ENCODE measurements around the gene PEX10.
"Not testable (repeated sequence)": the region's sequence is repeated elsewhere in the genome, so short reads cannot be mapped to it uniquely, and the experiment has no call there.

PEX10 gene

DNA sequence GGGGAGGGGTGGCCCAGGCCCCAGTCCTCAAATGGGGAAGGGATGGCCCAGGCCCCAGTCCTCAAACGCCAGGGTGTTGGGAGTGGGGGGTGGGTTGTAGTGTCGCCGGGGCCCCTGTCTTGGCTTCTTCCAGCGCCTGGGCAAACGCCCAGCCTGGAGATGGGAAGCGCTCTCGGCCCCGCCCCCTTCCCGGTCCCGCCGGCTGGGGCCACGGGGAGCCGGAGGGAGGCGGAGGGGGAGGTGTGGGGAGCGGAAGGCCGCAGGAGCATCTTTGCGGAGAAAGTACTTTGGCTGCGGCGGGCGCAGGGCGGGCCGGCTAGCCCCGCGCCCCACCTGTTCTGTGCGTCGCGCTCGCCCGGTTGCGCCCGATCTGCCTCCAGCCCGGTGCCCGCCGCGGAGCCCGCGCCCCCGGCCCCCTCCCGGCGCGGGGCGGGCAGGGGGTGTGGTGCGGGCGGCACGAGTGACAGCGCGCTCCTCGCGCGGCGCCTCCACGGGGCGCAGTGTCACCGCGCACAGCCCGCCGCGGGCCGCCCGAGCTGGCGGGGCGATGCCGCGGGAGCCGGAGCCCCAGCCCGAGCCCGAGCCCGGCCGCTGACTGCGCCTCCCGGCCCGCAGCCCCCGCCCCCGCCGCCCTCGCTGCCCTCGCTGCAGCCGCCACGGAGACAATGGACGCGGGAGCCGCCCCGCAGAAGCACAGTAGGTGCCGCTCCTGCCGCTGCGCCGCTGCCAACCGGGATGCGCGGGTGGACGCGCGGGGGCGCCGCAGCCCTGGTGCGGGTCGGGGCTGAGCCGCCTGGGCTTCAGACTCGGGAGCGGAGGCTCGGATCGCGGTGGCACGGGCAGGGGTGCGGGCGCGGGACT, 31.1 kb upstream of the PEX10 start:
- DNase-seq (ENCODE audit: low spot score) = no peak

DNA sequence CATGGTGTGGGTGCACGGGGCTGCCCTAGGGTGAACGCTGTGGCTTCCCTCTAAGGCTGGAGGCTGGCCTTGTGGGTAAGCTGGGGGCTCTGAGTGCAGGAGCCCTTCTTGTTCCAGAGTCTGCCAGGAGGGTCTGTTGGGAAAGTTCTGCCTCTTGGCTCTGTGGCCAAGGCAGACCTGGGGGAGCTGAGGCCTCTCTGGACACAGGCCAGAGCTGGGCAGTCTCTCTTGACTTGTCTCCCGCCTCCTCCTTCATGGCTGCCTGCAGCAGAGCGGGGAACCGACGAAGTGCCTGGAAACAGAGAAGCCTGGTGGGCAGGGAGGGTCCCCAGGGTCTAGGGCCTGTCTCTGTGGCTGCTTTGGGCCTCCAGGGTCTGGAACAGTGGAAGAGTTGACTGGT, 30.3 kb upstream of the PEX10 start:
- DNase-seq (ENCODE audit: low spot score) = no peak

DNA sequence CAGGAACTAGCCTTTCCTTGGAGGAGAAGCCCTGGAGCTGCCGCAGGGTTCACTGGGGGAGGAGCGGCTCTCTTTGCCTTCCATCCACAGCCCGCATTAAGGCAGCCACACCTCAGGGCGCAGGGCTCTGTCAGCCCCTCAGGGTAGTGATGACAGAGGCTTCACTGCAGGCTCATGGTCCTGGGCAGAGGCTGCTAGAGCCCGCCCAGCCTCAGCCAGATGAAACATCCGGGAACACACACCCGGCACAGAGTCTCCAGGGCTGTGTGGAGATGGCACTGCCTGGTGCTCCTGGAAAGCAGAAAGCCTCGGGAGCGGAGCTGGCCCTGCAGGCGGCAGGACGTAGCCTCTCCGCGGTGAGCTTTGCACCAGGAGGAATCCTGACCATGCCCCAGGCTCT, 29.4 kb upstream of the PEX10 start:
- DNase-seq (ENCODE audit: low spot score) = no peak

DNA sequence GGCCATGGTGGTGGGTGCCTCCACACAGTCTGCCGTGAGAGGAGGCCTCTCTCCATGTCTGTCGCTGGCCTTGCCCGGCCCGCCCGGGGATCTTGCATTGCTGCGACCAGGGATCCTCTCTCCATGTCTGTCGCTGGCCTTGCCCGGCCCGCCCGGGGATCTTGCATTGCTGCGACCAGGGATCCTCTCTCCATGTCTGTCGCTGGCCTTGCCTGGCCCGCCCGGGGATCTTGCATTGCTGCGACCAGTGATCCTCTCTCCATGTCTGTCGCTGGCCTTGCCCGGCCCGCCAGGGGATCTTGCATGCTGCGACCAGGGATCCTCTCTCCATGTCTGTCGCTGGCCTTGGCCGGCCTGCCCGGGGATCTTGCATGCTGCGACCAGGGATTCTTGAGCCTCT, 28.0 kb upstream of the PEX10 start:
- DNase-seq (ENCODE audit: low spot score) = not testable (repeated sequence)

DNA sequence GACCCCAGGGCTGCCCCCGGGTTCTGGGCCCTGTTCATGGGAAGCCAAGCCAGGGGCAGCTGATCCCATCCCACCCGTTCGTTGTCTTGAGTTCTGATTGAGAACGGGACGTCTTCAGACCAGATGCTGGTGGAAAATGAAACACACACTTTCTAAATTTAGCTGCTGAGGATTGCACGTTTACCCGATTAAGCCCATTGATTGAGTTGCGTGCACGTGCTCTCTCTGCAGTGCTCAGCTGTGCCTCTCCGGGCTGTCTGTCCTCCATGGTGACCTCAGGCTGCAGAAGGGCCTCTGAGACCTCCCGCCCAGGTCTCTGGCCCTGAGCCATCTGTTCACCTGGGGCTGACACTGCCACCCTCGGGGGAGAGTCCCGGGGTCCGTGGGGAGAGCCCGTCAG, 27.0 kb upstream of the PEX10 start:
- no peak for DNase-seq (ENCODE audit: low spot score)

DNA sequence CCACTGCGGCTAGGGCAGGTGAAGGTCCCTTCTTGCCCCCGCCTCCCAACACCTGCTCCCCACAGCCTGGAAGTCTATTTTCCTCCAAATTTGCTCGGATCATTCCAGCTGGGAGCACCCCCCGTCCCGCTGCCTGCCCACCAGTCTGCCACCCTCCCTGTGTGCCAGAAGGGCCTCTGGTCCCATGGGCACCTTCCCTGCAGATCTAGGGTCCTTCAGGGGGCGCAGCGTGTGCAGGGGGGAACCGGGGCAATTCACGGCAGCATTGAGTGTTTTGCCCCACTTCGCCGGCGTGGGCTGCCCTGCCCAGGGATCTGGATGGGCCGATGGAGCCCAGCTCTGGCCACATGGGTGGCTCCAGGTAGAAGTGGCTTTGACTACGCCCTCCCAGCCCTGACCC, 26.3 kb upstream of the PEX10 start:
- DNase-seq (ENCODE audit: low spot score) = no peak

DNA sequence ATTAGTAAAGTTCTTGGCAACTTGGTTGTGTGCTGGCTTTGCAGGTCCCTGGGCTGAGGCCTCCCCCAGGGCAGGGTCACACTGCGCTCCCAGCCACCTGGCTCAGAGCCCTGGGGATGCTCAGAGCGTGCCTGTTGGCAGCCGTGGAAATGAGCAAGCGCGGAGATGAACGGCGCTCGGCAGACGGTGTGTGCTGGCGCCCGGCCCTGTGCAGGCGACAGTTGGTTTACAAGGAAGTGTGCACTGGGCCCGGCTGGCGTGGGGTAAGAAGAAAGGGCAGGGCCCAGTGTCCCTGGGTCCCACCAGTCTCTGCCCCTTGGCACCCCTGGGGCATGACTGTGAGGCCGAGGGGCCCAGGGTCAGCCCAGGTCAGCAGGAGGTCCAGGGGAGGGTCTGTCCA, 25.7 kb upstream of the PEX10 start:
- DNase-seq (ENCODE audit: low spot score) = no peak

DNA sequence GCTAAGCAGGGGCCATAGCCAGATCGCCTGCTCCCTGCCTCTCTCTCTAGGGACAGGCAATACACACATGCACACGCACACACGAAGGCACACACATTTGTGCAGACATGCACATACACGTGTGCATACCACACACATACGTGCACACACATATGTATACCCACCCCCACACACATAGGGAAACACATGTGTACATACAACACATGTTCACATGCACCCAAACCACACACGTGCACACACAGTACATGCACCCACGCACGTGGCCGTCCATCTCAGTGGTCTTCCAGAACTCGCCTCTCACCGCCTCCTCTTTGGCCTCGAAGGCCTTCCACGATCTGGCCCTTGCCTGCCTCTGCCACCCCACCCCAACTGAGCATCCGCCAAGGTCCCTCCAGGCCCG, 25.3 kb upstream of the PEX10 start:
- DNase-seq (ENCODE audit: low spot score) = no peak

DNA sequence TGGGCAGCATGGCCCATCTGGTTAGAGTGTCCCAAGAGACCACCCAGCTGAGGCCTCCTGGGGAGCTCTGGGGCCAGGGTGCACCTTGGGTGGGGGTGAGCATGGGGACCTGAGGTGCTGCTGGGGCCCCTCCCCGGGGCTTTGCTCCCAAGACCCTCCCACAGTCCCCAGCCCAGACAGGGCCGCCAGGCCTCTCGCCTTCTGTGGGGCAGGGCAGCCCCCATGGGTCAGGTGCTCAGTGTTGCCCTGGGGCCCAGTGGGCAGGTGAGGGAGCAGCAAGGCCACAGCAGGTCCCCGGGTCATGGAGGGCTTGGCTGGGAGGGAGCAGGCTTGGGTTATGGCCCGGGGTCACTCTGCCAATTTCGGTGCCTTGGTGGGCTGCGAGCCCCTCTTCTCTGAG, 24.5 kb upstream of the PEX10 start:
- no peak for DNase-seq (ENCODE audit: low spot score)

DNA sequence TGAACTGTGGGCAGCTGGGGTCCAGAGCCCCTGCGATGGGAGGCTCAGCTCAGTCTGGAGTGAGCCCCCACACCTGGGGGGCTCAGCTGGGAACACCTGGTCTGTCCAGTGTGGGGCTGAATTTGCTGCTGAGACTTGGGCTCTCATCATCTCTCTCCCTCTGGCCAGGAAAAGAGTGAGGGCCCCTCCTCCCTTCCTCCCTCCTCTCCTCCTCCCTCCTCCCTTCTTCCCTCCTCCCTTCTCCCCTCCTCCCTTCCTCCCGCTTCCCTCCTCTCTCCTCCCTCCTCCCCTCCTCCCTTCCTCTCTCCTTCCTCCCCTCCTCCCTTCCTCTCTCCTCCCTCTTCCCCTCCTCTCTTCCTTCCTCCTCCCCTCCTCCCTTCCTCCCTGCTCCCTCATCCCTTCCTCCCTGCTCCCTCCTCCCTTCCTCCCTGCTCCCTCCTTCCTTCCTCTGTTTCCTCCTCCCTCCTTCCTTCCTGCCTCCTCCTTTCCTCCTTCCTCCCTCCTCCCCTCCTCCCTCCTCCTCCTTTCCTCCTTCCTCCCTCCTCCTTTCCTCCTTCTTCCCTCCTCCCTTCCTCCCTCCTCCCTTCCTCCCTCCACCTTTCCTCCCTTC, 23.5 kb upstream of the PEX10 start:
- no peak for DNase-seq (ENCODE audit: low spot score)

DNA sequence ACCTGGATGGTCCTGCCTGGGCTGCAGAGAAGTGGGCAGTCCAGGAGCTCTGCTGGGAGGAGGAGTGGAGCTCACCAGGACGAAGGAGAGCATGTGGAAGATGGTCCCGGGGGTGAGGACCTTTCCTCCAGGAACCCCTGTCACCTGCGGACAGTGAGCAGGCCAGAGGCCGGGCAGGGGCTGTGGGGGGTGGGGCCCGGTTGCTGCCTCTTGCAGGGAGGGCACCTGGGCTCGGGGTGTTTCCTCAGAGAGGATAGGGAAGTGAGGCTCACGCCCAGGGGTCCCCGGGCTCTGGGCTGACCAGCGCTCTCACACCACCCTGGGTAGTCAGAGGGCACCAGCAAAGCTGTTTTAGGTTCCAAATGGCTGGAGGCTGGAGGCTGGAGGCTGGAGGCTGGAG, 22.7 kb upstream of the PEX10 start:
- DNase-seq (ENCODE audit: low spot score) = no peak

DNA sequence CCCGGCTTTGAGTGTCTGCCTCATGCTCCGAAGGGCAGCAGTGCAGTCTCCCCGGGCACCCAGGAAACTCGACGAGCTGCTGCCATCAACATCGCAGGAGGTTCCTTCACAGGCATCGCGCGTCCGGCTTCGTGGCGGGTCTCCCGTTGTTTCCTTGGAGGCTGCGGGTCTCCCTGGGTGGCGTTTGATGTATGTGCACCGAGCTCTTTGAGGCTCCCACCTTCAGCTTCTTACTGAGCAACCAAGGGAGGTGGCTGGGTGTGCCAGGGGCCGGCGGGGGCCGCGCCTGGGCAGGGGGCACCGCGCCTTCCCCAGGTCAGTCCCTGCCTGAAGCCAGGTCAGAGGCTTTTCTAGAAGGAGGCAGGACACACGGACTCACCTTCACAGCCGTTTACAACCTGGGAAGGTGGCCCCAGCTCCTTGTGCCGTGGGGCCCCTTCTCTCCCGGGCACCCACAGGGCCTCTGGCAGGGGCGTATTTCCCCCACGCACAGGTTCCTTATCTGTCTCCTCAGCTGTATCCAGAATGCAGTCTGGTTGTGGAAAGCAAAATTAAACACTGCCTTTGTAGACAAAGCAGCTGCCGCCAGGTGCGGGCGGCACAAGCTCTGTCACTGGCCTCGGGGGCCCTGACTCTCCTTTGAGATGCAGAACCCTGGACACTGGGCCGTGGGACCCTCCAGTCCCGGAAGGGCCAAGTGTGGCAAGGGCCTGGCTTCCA, 21.7 kb upstream of the PEX10 start:
- no peak for DNase-seq (ENCODE audit: low spot score)

DNA sequence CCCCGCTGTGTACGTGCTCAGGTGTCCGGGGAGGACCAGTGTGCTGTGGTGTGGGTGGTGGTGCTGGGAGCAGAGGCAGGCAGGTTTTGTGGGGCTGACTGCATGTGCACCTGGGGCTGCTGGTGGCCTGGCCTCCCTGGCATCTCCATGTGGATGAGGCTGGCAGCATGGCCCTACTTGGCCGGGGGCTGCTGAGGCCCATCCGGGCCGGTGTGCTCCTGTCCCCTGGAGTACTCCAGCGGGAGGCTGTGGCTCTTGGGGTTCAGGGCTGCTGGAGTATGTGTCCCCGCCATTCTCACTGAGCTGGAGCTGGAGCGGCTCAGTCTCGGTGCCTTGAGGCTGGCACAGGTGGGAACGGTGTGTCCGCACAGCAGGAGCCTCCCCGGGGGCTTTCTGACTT, 20.8 kb upstream of the PEX10 start:
- no peak for DNase-seq (ENCODE audit: low spot score)

DNA sequence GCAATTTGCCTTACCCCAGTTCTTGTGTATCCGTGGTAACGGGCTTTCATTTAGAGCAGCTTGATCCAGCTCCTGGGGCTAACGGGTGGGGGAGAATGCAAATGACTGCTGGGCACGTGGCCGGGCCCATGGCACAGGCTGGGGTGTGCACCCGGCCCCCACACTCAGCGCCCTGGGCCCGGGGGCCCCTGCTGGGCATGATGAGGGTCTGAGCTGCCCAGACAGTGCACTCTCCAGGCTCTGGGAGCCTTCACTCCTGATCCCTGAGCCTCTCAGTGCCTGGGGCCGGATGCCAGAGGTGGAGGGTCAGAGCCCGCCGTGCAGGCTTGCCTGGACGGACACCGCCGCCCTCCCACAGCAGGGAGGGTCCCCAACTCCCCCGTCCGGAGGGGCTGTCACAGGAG, 20.1 kb upstream of the PEX10 start:
- no peak for DNase-seq (ENCODE audit: low spot score)

DNA sequence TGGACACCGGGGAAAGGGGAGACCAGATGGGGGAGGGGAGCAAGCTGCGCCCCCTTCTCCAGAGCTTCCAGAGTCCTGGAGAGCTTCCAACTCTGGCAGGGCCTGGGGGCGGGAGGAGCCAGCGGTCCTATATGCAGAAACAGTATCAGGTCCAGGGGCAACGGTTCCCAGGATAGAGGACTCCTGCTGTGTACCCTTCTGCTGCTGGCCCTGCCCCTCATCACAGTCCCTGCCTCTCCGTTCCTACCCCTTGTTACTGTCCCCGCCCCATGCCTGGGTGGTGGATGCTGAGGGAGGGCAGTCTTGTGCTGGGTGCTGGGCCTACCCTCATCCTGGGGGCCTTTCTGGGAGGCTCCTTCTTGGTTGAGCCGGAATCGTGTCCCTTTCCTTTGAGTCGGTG, 19.2 kb upstream of the PEX10 start:
- DNase-seq (ENCODE audit: low spot score) = no peak

DNA sequence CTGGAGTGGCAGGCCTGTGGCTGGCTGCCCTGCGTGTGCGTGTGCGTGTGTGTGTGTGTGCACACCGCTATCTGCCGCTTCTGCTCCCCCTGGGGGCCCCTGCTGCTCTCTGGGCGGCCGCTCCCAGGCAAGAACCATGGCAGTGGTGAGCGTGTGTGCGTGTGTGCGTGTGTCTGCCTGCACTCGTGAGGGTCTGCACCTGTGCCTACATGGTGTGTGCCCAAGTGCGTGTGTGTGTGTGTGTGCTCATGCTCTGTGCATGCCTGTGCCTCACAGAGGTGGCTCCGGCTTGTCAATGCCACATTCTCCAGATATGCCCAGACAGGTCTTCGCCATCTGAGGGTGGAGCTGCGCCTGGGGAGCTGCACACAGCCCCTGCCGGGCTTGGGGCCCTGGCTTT, 18.7 kb upstream of the PEX10 start:
- DNase-seq (ENCODE audit: low spot score) = no peak

DNA sequence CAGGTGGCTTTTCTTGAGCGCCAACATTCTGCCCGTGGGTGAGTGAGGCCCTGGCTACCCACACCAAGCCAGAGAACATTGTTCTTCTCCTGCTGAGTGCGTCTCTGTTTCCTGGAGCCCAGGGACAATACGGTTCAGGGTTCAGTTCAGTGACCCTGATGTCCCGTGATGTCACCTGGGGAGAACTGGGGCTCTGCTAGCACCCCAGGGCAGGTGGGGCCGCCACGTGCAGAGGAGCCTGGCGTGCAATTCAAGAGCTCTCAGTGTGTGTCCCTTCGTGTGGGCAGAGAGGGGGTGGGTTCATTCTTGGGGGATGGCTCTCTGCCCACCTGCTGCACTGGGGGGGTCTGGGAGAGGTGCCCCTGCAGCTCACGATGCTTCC, 18.2 kb upstream of the PEX10 start:
- DNase-seq (ENCODE audit: low spot score) = no peak

DNA sequence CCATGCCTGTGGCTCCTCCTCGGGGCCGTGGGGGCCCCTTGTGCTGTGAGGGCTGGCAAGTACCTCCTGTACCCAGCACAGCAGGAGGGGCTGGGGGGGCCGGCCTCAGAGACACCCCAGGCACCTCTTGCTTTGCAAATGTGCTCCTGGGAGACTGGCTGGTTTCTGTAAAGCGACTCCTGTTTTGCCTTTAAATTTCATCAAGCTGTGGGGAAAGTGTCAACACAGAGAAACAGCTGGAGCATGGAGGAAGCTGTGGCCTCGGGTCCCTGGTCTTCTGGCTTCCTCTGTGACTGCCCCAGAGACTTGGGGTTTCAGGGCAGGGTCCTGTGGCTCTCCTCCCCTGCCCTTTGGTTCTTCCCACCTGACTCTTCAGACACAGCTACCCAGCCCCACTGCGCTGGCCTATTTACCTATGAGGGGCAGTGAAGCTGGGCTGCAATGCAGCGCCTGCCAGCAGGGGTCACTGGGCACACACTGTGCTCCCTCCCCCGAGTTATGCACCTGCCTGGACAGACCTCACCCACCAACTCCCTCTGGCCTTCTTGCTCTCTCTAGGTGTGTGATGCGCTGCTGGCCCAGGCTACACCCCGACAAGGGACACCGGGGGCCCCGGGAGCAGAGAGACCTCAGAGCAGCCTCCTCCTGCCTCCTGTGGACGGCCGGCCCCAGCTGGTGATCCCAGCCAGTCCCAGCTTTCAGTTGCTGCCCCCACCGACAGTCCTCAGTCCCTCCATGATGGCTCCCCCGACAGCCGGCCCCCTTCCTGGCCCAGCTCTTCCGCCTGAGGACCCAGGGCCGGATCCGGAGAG, 17.6 kb upstream of the PEX10 start:
- DNase-seq (ENCODE audit: low spot score) = no peak

DNA sequence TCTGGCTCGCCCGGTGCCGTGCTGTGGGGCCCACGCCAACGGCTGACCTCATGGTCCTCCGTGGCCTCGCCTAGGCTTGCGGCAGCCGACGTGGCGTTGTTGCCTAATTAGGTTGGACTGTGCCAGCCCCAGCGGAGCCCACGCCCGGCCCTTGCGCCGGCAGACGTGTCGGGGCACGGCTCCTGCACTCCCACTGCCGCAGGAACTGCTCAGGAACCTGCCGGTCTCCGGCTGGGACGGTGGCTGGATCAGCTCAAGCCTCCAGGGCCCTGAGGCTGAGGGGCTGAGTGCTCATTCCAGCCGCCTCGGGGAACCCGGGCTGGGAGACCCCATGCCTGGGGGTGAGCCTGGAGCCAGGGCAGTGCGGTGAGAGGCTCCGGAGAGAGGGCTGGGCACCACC, 16.1 kb upstream of the PEX10 start:
- no peak for DNase-seq (ENCODE audit: low spot score)

DNA sequence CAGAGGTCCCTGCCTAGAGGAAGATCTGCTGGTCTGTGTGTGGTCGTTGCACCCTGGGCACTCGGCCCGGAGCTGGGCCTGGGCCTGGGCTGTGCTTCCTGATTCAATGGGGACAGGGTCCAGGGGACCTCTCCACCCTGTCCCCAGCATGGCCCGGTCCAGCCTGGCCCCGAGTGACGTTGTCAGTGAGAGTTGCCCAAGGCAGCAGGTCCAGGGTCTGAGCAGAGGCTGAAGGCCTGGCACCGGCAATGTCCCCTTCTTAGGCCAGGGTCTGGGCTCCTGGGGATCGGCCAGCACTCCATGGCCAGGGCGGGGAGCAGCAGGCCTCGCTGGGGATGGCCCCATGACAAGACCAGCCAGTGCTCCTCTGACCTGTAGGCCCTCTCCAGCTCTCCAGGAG, 15.6 kb upstream of the PEX10 start:
- DNase-seq (ENCODE audit: low spot score) = no peak

DNA sequence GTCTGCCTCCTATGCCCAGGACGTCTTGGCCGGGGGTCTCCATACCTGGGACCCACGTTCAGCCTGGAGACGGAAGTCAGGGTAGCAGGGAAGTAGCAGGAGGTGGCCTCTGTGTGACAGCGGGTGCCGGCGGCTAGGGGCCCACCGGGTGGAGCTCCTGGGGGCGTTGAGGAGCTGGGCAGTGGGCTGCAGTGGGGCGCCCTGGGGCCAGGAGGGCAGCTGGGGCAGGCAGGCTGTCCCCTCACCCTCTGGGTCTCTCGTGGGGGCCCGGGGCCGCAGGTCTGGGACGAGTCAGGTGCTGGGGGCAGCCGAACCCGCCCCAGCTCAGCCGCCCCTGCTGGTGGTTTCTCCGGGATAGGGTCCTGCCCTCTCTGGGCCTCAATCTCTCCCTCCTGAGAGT, 14.7 kb upstream of the PEX10 start:
- no peak for DNase-seq (ENCODE audit: low spot score)

DNA sequence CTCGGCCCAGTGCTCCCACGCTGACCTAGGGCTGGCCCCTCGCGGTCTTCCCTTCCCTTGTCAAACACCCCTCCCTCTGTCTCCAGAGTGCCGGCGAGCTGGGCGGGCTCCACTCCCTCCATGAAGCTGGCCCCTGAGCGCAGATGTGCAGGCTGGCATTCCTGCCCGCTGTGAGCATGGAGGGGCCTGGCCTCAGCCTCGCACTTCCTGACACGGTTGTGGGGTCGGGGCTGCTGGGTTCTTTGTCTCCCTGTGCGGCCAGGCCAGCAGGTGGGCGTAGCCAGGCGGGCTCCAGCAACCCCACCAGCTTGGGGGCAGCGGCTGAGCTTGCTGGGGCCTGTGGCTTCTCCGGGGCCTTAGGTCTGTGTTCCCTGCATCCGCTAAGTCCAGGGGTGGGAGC, 14.2 kb upstream of the PEX10 start:
- no peak for DNase-seq (ENCODE audit: low spot score)

DNA sequence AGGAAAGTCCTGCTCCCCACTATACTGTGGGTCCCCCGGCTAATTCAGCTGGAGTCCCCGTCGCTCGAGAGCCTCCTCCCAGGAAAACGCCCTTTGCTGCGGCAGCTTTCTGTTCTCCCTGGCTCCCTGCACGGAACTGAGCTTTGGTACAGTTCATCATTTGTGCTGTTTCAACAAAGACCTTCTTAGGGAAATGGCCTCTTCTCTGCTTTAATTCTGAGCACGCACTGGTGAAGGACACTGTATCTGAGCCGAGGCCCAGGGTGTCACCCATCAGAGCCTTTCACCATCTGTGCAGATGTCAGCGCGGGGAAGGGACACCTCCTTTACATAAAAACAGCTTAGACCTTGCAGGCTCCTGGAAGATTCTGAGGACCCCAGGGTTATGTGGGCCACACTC, 13.5 kb upstream of the PEX10 start:
- DNase-seq (ENCODE audit: low spot score) = no peak
